ENCODE data around the gene OR6B2.

OR6B2 gene

GRCh38 chr2:240066489-240066888, 36.3 kb upstream of the OR6B2 start:
- DNase-seq (ENCODE audit: extremely low read depth, low read depth): no peak
- no peak overlapping the region for H3K4me3 ChIP-seq (replicated peaks; ENCODE audit: low read depth, low read length)
- no peak for TF ChIP-seq CTCF (IDR thresholded peaks at IDR 0.05; ENCODE audit: low read depth, low read length, missing control alignments)

GRCh38 chr2:240064898-240065297, 34.7 kb upstream of the OR6B2 start:
- H3K4me3 ChIP-seq (replicated peaks; ENCODE audit: low read depth, low read length): no peak overlapping the region
- no peak for DNase-seq (ENCODE audit: extremely low read depth, low read depth)
- no peak for TF ChIP-seq CTCF (IDR thresholded peaks at IDR 0.05; ENCODE audit: low read depth, low read length, missing control alignments)

- H3K4me3 ChIP-seq (replicated peaks; ENCODE audit: low read depth, low read length): no peak overlapping the region
- peak; percentile 12 for DNase-seq (ENCODE audit: extremely low read depth, low read depth)
- TF ChIP-seq CTCF (IDR thresholded peaks at IDR 0.05; ENCODE audit: low read depth, low read length, missing control alignments): peak; percentile 55
These were observed 30.9 kb upstream of the OR6B2 start for GRCh38 chr2:240060977-240061591.

- TF ChIP-seq CTCF (IDR thresholded peaks at IDR 0.05; ENCODE audit: low read depth, low read length, missing control alignments): no peak
- no peak for DNase-seq (ENCODE audit: extremely low read depth, low read depth)
These were observed 26.4 kb upstream of the OR6B2 start for GRCh38 chr2:240056678-240057077.

GRCh38 chr2:240055177-240055917, 25.1 kb upstream of the OR6B2 start:
- DNase-seq (ENCODE audit: extremely low read depth, low read depth): no peak
- no peak for TF ChIP-seq CTCF (IDR thresholded peaks at IDR 0.05; ENCODE audit: low read depth, low read length, missing control alignments)

More at GRCh38 chr2:240056678-240057077, 26.4 kb upstream of the OR6B2 start:
- no peak overlapping the region for H3K4me3 ChIP-seq (replicated peaks; ENCODE audit: low read depth, low read length)

GRCh38 chr2:240053173-240054155, 23.2 kb upstream of the OR6B2 start, which contains the start of gene OR6B3:
Gene OR6B3 (minus strand): TSS chr2:240053521.
- TF ChIP-seq CTCF (IDR thresholded peaks at IDR 0.05; ENCODE audit: low read depth, low read length, missing control alignments): no peak
- no peak for DNase-seq (ENCODE audit: extremely low read depth, low read depth)
- H3K4me3 ChIP-seq (replicated peaks; ENCODE audit: low read depth, low read length): no peak within 1 kb of the TSS

More at GRCh38 chr2:240055177-240055917, 25.1 kb upstream of the OR6B2 start:
- H3K4me3 ChIP-seq (replicated peaks; ENCODE audit: low read depth, low read length): no peak overlapping the region
